IPS-15b (cell line): ENCODE data around the gene CCT7.

Source experiments
- H3K27me3 ChIP-seq: one replicate; pipeline ENCODE4 v1.6.1; 2013; ENCODE audit warnings: low read length; ENCODE audit not compliant: control insufficient read depth, insufficient read depth
- H3K36me3 ChIP-seq: one replicate; pipeline ENCODE4 v1.6.1; 2013; ENCODE audit warnings: low read length; ENCODE audit not compliant: control insufficient read depth, insufficient read depth
- H3K4me1 ChIP-seq: one replicate; pipeline ENCODE4 v1.6.1; 2013; ENCODE audit warnings: mild to moderate bottlenecking, low read length; ENCODE audit not compliant: control insufficient read depth, insufficient read depth
- H3K4me3 ChIP-seq: one replicate; pipeline ENCODE4 v1.5.1; 2013; ENCODE audit warnings: low read depth, low read length
- H3K9ac ChIP-seq: one replicate; pipeline ENCODE4 v1.6.1; 2013; ENCODE audit warnings: low read depth, mild to moderate bottlenecking, low read length
- H3K9me3 ChIP-seq: one replicate; pipeline ENCODE4 v1.6.1; 2013; ENCODE audit warnings: mild to moderate bottlenecking, low read length; ENCODE audit not compliant: control insufficient read depth, insufficient read depth

The CCT7 gene

DNA sequence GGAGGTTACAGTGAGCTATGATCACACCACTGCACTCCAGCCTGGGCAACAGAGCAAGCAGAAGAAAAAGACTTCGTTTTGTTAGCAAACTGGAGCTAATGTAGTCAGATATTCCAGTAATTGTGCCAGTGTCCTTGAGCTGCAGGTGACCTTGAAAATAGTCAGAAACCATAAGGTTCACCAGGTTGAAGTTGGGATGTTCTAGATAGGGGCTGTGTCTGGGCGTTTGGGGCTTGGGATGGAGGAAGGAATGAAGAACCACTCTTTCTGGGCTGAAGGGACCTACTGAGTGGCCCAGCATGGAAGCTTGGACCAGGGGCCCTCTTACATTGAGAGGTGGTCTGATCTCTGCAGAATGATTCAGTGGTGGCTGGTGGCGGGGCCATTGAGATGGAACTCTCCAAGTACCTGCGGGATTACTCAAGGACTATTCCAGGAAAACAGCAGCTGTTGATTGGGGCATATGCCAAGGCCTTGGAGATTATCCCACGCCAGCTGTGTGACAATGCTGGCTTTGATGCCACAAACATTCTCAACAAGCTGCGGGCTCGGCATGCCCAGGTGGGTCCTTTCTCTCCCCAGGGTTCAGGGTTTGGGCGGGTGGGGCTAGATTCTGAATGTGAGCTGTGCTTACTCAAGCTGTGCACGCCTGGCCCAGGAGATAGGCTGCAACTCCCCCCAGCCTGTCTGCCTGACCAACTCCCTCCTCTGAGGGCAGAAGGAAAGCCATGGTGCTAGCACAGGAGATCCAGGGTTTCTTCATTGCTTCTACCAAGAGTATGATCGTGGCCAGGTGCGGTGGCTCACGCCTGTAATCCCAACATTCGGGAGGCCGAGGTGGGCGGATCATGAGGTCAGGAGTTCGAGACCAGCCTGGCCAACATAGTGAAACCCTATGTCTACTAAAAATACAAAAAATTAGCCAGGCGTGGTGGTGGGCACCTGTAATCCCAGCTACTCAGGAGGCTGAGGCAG lies 17.1 kb downstream of the CCT7 start:
- Histone ChIP-seq H3K9me3 (no peaks in the 10 kb centered on the region), H3K36me3 (peaks cover 58% of the 10 kb centered on the region), H3K4me3 (no peak overlapping the region), H3K27me3 (no peaks in the 10 kb centered on the region), H3K9ac (no peak overlapping the region), H3K4me1 (no peaks in the 10 kb centered on the region)

- H3K4me1 ChIP-seq, result no peaks in the 10 kb centered on the region
- H3K9ac ChIP-seq, result no peak overlapping the region
- no peaks in the 10 kb centered on the region for H3K27me3 ChIP-seq
- H3K4me3 ChIP-seq, result no peak overlapping the region
- peaks cover 45% of the 10 kb centered on the region for H3K36me3 ChIP-seq
- no peaks in the 10 kb centered on the region for H3K9me3 ChIP-seq
Measured at GRCh38 chr2:73252238-73253027, 18.3 kb downstream of the CCT7 start.

GRCh38 chr2:73253400-73253799 lies 19.3 kb downstream of the CCT7 start:
- Histone ChIP-seq H3K4me1 (no peaks in the 10 kb centered on the region), H3K36me3 (peaks cover 40% of the 10 kb centered on the region), H3K9me3 (no peaks in the 10 kb centered on the region), H3K27me3 (no peaks in the 10 kb centered on the region), H3K4me3 (no peak overlapping the region), H3K9ac (no peak overlapping the region)

DNA sequence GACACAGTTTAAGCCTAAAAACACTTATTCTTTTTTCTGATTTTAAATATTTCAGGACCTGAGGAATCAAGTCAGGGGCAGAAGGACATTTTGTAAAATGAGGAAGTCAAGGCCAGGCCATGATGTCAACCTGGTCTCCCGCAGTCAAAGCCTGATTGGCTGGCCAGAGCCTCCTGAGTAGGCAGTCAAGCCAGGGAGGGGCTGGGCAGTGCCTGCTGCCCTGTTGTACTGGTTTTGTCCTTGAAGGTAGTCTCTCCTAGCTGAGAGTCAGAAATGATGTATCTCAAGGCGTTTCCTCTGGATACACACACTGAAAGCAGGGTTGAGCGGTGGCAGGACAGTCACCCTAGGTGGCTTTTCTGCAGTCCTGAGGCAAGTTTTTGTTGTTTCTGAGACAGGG lies 19.8 kb downstream of the CCT7 start:
- Histone ChIP-seq H3K4me1 (no peaks in the 10 kb centered on the region), H3K36me3 (peaks cover 42% of the 10 kb centered on the region), H3K4me3 (no peak overlapping the region), H3K9me3 (no peaks in the 10 kb centered on the region), H3K27me3 (no peaks in the 10 kb centered on the region), H3K9ac (no peak overlapping the region)

- Histone ChIP-seq H3K9ac (no peak overlapping the region), H3K36me3 (peaks cover 42% of the 10 kb centered on the region), H3K4me3 (no peak overlapping the region), H3K27me3 (no peaks in the 10 kb centered on the region), H3K9me3 (no peaks in the 10 kb centered on the region), H3K4me1 (no peaks in the 10 kb centered on the region)
Measured at GRCh38 chr2:73254343-73255006, 20.4 kb downstream of the CCT7 start.

DNA sequence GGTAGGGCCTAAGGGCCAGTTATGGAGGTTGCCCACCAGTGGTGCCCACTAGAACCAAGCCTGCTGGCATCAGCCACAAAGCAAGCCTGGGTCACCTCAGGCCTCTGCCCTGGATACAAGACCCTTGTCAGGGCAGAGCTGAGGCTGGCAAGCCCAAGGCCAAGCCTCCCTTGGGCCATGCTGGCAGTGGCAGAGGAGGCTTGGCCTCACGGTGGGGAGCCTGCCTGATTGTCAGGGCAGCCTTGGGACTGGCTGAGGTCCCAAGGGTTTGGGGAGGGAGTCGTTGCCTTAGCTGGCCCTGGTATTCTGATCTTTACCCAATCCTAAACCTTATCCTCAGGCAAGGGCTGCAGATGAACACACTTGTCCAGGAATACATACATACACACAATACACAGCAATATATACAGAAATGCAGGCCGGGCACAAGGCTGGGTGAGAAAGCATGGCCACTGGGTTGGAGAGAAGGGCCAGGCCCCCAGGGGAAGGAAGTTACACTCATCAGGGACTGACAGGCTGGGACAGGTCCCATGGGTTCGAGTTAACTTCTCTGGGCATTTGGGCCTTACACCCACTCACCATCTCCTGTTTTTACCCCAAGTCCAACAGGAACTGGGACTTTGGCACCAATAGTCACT lies 21.0 kb downstream of the CCT7 start:
- Histone ChIP-seq H3K4me3 (no peak overlapping the region), H3K9me3 (no peaks in the 10 kb centered on the region), H3K27me3 (no peaks in the 10 kb centered on the region), H3K4me1 (no peaks in the 10 kb centered on the region), H3K9ac (no peak overlapping the region), H3K36me3 (peaks cover 36% of the 10 kb centered on the region)

- peaks cover 26% of the 10 kb centered on the region for H3K36me3 ChIP-seq
Measured at GRCh38 chr2:73255907-73256617, 22.0 kb downstream of the CCT7 start.

DNA sequence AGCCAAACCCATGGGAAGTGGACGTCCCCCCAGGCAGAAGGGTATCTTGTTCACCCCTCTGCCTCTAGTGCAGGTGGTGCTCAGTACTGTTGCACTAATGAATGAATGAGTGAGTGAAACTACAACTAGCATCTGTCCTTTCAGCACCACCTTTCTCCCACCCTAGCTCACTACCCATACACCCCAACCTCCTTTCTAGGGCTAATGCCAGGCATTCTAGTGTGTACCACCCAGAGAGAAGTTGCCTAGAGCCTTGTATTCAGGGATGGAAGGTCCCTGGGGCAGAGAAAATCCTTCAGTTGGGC lies 22.5 kb downstream of the CCT7 start:
- H3K27me3 ChIP-seq, result no peaks in the 10 kb centered on the region
- peaks cover 21% of the 10 kb centered on the region for H3K36me3 ChIP-seq
- no peaks in the 10 kb centered on the region for H3K9me3 ChIP-seq
- H3K4me3 ChIP-seq, result no peak overlapping the region
- H3K4me1 ChIP-seq, result no peaks in the 10 kb centered on the region
- no peak overlapping the region for H3K9ac ChIP-seq

More at GRCh38 chr2:73255907-73256617, 22.0 kb downstream of the CCT7 start:
- Histone ChIP-seq H3K27me3 (no peaks in the 10 kb centered on the region), H3K9me3 (no peaks in the 10 kb centered on the region), H3K4me3 (no peak overlapping the region), H3K9ac (no peak overlapping the region), H3K4me1 (no peaks in the 10 kb centered on the region)

GRCh38 chr2:73257021-73257420 lies 22.9 kb downstream of the CCT7 start:
- Histone ChIP-seq H3K4me3 (no peak overlapping the region), H3K9me3 (no peaks in the 10 kb centered on the region), H3K27me3 (no peaks in the 10 kb centered on the region), H3K4me1 (no peaks in the 10 kb centered on the region), H3K9ac (no peak overlapping the region), H3K36me3 (peaks cover 18% of the 10 kb centered on the region)

GRCh38 chr2:73257425-73258125 lies 23.5 kb downstream of the CCT7 start:
- no peaks in the 10 kb centered on the region for H3K9me3 ChIP-seq
- H3K4me3 ChIP-seq, result no peak overlapping the region
- no peaks in the 10 kb centered on the region for H3K27me3 ChIP-seq
- H3K9ac ChIP-seq, result peak overlapping the region; percentile 37
- no peaks in the 10 kb centered on the region for H3K4me1 ChIP-seq
- H3K36me3 ChIP-seq, result peaks cover 15% of the 10 kb centered on the region
